T1000 (cell line): ENCODE results near the gene CSMD2.
A peak's percentile ranks its signal among the peaks of the same experiment; 100 is the strongest.

ENCODE experiments used
- DNase-seq: peaks from one replicate; lab custom pipeline; 2025; ENCODE audit warnings: mixed read lengths; lab: John Stamatoyannopoulos, UW

CSMD2 gene

DNA sequence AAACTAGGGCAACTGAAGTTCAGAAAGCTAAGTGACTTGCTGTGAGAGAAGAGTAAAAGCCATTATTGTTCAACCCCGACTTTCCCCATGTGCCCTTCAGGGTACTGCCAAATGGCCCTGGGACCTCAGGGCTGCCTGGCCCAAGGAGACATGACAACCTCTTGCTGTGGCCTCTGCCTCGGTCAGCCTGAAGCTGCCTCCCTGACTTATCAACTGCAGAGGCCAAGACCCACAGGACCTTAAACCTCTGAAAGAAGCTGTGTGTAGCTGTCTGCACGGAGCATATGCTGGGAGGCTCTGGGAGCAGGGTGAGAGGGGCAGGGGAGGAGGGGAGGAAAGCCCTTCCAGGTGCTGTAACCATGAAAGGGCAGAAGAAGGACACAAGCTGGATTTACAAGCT is 265.3 kb downstream of the CSMD2 start:
- DNase-seq, result no peak

DNA sequence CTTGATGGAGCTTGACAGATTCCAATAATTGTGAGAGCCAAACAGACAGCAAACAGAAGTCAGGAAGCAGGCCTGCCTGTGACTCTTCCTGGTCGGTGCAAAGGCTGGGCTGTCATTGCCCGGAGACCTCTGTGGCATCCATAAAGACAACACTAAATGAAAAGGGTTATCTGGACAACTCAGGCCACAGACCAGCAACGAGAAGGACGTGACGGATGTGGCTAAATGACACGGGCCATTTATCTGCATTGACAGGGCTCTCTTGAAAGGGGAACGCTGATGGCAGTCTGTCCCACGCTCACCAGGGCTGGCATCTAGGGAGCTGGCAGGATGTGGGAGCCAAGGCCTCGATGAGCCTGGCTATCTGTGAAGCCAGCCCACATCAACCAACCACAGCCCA is 266.1 kb downstream of the CSMD2 start:
- no peak for DNase-seq

DNA sequence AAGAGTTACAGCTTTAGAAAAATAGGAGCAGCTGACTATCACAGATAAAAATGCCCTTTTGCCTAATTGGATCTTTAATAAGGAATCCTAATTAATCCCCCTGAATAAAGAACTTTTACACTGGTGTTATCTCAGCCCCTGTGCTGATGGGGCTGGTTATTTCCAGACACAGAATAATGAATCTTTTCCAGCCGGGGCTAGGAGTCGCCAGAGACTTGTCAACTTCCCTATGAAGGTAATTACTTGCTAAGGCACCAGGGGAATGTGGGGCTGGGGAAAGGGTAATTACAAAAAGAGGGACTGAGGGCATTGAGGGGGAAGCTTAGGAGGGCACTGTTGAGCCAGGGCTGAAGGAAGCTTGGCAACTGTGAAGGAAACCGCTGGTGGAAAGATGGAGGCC is 266.6 kb downstream of the CSMD2 start:
- DNase-seq, result no peak

DNA sequence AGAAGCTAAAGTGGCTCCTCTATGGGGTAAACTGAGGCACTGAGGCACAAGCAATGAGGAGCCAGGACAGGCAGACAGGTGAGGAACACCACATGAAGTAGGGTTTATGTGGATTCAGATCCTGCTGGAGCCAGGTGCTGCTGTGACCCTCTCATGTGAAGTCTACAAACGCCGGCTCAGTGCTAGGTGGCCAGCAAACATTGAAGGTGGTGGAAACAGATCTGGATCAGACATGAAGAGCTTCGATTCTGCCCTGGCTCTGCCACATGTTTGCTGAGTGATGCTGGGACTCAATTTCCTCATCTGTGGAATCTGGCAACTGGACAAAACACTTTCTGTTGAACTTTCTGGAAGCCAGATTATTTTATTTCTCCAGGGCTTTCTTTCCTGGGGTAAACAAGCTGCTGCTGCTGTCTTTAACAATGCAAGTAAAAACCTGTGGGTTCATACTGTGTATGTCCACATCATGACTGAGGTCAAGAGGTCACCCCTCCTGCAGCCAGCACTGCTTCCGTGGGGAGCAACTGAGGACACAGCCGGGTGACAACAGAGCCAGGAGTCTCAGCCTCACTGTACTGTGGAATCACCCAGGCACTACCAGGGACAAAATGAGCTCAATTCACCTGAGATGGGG is 267.8 kb downstream of the CSMD2 start:
- DNase-seq, result no peak

DNA sequence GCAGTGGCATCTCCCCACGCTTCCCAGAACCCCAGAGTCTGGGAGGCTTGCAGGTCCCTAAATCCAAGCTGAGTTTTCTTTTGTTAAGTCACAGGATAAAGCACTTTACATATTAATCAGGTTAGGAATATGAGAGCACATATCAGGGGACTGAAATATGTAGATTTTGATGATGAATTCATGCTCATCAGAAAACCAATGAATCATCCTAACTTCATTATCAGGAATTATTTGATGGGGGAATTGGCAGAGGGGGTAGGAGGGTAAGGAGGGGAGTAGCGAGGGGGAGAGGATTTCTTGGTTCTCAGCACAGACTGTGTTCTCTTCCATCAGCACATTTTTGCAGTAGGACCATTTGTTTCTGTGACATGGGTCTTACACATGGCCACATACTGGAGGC is 269.1 kb downstream of the CSMD2 start:
- DNase-seq, result no peak

DNA sequence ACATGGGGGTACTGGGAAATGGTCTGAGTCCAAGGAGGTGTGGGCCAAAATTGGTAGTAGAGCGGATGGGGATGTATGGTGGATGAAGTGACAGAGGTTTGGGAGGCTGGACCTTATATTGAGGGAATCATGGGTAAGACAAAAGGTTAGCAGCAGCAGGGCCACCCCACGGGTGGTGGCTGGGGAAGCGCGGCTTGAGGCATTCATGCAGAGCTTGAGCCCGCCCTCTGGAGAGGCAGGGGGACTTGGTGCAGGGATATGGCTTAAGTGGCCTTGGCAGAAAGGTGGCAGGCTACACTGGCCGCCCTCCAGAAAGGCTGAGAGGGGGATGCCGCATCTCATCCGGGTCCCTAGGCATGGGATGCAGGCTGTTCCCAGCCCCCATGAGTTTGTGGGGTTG is 269.6 kb downstream of the CSMD2 start:
- no peak for DNase-seq

DNA sequence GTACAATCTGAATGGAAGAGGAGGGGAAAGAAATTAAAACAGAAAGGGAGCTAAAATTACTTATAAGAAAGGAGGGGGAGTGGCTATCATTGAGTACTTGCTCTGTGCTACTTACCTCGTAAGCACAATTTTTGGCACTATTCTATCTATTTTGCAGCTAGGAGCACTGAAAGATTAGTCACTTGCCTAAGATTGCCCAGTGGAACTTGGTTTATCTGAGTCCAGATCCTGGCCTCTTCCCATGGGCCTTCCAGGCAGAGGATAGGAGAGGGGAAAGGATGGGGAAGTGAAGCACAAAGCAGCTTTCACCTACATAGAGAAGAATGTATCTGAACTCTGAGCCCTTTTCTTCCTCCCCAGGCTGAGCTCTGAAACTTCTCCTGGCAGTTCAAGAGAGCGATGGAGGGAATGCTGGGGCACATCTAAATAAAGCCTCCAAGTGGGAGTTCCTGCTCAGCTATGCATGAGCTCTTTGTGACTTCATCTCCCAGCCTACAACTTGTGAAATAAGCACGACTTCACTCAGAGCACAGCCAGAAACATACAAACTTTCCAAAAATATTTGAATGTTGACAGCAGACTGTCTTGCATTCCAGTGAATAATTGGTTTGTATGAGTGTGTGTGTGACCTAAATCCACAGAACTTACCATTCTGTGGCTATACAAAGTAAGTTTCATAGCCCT is 271.7 kb downstream of the CSMD2 start:
- no peak for DNase-seq

DNA sequence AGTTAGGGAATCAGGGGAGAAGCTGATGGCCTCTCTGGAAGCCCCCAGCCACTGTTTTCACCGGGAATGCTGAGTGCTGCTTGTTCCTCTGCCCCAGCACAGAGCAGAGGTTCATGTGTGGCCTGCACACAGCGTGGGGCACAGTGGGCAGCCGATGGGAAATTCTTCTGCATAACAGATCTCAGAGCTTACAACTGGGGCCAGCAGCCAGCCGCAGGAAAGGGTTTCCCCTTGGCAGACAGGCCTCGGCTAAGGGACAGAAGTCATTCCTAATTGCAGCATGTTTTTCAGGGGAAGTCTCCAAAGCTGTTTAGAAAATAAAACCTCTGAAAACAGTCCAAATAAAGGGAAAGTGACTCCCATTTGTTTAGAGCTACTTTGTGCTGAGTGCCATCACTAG is 278.5 kb downstream of the CSMD2 start:
- DNase-seq, result no peak

DNA sequence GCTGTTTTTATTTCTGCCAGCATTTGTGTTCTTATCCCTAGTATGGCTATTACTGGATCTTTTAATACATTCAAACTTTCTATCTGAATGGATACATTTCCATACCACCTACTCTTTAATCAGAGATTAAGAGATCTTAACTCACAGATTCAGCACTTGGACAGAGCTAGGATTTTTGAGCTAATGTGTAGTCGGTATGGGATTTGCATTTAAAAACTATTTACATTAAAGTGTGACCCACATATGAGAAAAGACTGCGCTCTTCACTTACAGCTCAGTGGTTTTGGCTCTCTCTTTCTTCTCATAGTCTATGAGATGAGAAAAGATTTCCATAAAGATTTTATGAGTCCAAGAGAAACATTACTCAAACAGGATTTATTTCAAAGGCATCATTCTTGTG is 284.7 kb downstream of the CSMD2 start:
- DNase-seq, result no peak

DNA sequence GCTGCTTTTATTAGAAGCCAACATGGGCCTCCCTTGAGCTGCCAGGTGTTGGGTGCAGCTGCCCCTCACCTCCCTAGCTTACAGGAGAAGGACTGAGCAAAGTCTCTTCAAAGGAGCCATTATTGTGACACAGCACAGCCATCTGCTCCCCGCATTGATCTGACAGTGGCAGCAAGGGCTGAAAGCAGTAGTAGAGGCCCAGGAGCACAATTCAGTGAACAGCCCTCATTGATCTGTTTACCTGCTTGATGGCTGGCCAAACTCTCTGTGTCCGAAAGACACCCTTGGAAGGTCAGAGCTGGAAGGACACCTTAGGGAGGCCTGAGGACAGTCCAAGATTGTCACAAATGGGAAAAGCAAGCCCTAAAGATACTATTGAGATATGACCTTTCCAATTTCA is 286.6 kb downstream of the CSMD2 start:
- no peak for DNase-seq

DNA sequence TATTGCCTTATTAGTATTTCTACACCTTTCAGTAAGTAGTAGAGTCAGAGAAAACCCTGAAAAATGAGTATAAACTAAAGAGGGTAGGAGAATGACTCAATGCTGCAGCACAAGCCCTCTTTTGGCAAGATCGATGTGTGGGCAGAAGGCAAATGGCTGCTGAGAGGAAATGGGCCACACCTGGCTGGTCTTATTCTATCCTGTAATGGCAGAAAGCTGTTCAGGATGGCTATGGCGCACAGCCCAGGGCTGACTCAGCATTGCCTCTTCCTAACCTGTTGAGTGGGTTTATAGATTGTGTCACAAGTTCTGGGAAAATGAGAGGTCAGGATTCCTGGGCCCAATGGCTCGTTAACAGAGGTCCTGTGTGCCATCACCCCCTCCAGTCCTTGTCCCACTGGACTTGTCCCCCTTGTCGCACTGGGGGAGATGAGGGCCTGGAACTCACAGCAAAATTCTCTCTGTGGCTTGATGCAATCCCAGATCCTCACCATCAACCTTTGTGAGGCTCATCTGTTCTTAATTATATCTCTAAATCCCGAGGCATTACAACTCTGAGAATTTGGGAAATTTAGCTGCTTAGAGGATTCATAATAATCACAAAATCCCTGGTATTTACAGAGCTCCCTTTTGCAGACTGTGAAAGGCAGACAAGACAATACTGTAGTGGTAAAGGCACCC is 287.9 kb downstream of the CSMD2 start:
- peak; percentile 29 for DNase-seq

DNA sequence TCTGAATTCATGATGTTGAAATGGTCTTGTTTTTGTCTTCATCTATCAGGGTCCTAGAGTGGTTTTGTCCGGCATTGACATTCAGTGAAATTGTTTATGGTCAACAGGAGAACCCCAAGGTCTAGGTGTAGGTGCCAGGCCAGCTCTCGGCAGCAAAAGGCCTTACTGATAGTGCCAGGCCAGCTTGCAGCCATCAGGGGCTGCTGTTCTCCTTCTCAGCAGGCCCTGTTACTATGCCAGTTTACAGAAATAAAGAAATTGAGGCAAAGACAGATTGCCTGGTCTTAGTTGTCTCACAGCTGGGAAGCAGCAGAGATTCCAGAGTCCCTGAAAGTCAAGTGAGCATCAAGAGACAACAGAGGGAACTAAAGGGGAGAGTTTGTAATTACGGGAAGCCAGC is 289.2 kb downstream of the CSMD2 start:
- no peak for DNase-seq

DNA sequence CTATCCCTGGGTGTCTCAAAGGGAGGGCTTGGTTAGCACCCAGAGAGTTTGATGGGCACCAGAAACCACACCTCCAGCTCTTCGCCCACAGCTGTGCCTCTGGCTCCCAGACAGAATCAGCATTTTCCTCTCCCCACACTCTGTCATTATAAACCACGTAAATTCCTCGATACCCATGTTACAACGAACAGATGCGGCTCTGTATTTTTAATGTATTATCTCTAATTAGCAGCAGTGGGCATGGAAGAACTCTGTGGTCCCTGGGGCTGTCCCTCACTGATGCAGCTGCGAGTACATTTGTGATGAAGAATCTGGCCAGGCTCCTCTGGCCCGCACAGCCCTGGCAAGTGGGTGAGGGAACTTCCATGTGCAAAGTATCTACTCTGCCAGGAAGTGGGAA is 290.4 kb downstream of the CSMD2 start:
- DNase-seq, result no peak

DNA sequence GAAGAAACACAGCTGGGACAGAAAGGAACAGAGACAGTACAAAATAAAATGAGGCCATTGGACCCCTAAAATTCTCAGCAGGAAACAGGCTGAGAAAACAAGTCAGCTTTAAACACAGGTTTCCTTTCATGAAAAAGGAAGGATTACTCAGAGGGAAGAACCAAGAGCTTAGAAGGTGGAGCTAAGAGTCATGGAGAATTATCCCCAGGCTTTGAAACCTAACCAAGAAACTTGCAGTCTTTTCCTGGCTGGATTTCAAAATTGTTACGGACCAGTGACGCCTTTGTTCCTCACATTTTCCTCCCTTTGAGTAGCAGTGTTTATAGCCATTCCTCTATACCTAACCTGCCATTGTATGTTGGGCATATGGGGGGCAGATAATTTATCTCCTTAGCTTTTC is 292.3 kb downstream of the CSMD2 start:
- DNase-seq, result no peak

DNA sequence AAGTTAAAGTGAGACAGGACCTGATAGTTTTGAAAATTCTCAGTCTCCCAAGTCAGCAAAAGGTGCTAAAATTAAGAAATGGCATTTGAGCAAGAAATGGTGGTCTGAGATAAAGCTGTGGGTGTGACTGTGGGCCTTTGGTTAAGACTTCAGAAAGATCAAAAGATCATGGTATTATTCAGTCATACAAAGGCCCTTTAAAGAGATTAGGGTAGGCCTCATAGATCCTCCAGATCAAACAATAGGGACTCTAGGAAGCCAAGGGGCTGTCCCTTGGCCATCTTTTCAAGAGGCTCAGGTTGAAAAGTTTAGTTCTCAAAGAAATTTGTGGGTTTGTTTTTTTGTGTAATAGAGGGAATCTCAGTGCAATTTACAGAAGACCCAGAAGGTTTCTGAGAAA is 292.8 kb downstream of the CSMD2 start:
- DNase-seq, result no peak

DNA sequence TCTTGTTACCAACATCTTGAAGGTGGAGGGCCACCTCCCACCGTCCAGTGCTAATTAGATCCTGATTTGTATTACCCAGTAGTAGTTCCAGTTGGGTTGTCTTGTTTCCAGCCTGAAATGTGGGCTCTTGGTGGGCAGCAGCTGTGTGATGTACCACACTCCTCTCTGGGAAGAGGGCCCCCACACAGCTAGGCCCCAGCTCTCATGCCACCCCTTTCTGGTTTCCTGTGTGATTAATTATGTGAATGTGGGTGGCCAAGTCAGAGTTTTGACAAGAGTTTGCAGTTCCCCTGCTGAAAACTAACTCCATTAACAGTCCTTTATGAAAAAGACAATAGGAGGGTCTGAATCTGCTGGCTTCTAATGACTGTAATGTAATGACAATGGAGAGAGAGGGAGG is 297.3 kb downstream of the CSMD2 start:
- no peak for DNase-seq

DNA sequence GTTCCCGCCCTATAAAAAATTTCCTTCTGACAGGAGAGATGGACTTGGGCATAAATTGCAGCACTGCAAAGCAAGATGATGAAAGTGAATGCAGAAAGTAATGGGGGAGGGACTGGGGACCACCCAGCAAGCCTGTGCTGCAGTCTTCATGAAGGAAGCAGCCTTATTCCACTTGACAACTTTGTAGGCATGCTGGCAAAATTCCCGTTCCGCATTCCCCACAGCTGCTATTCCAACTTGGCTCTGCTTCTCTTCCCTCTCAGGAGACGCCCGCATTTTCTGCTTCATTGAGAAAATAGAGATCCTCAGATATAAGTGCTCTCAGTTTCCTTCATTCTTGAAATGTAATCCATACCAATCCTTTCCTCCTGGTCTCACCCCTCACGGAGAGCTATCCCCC is 298.7 kb downstream of the CSMD2 start:
- no peak for DNase-seq

DNA sequence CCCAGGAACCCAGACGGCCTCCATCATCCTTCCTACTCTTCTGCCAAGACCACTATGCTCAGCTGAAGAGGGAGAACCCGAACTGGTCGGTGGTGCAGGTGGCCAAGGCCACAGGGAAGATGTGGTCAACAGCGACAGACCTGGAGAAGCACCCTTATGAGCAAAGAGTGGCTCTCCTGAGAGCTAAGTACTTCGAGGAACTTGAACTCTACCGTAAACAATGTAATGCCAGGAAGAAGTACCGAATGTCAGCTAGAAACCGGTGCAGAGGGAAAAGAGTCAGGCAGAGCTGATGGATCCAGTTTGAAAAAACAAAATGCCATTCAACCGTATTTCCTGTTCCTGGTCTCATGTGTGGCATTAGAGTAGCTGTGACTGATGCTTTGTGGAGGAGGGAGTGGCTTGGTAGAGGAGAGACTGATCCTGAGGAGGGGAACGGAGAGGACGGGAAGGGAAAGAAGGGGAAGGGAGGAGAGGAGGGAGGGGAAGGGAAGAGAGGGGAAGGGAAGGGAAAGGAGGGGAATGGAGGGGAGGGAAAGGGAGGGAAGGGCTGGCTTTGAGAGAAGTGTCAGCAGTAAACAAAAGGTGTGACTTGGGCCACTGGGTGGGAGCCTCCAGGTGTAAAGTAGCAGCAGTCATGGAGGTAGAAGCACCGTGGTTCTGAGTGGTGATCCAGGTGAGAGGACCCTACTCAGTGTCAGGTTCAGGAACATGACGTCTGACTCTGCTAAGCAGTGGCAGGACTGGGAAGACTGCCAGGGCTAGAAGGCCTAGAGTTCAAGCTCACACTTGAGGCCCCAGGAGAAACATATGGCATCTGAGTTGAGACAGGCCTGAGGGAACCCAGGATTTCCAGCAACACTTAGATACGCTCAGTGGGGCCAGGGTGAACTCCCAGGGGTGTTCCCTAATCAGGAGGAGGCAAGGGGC is 300.3 kb downstream of the CSMD2 start:
- DNase-seq, result no peak

DNA sequence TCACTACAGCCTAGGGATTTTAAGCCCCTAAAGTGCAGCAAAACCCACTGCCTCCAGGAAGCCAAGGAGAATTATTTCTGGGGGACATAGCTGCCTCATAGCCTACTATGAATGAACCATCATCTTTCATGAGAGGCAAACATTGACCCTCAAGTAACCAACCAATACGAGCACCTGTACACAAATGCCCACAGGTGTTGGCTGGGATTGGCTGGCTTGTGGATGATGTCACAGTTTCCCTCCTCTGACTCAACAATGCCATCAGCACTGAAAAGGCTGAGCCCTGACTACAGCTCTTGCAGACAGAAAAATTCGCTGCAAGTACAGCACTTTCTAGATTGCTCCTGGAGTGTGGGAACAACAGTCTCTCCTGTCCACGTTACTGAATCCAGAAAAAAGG is 301.3 kb downstream of the CSMD2 start, which contains the start of gene HMGB4:
Gene HMGB4, plus strand, starts transcription at position 301 of the 400 bp plus-strand sequence. CDS start 113 bp downstream, outside the sequence.
- no peak for DNase-seq

DNA sequence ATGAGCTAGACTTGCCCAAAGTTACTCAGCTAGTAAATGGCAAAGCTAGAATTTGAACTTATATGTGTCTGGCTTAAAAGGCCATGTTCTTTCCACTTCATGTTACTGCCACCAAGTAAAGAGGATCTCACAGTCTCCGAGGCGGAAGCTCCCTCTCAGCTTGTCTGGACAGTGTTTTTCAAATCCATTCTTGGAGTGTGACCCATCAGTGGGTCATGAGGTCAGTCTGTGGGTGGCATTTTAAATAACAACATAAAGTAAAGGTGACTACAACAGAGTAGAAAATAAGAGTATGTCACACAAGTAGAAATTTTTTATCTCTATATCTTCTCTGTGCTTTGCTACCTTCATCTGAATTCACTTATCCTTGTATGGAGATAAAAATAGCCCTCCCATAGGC is 304.4 kb downstream of the CSMD2 start:
- DNase-seq, result no peak

DNA sequence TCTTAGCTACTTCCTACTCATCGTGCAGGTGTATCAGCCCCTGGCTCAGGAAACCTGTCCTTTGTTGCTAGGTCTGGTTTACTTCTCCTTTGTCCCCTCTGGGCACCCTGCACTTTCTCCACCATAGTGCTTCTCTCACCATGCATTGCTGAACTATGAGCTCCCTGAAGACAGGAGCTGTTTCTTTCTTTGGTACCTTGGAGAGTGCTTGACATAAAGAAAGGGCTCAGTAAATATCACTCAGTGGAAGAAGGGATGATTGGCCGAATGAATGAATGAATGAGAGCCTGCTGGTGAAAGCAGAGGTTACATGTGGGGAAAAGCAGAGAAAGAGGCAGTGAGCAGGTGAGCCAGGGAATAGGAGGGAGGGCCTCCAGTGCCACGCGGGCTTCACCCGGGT is 310.9 kb downstream of the CSMD2 start:
- no peak for DNase-seq

DNA sequence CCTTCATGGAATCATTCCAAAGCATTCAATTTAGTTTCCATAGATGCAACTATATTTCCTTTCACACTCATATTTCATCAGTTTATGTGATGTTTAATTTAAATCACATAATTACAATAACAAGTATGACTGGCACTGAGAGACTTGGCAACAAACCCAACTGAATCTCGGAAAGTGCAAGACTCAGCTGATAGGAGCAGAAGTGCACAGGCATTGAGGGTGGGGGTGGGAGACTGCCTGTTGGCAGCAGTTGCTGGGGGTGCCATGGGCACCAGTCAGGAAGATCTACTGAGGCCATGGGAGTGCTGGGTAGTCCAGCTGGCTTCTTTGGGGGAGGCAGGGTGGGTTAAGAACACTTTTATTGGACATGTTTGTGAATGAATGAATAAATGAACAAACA is 311.6 kb downstream of the CSMD2 start:
- DNase-seq, result no peak
